ES-I3 (cell line): Measurements from ENCODE around the gene TSHZ1.

Experiments used
- H3K36me3 ChIP-seq: 2 replicates; pipeline ENCODE4 v1.6.1; 2013; ENCODE audit warnings: mild to moderate bottlenecking, low read length, control low read depth, moderate library complexity; ENCODE audit not compliant: insufficient read depth
- H3K4me1 ChIP-seq: 2 replicates; pipeline ENCODE4 v1.6.1; 2013; ENCODE audit warnings: mild to moderate bottlenecking, control low read depth, low read length; ENCODE audit not compliant: insufficient read depth
- H3K9ac ChIP-seq: 2 replicates; pipeline ENCODE4 v1.6.1; 2013; ENCODE audit warnings: low read depth, mild to moderate bottlenecking, low read length, moderate library complexity
- H3K9me3 ChIP-seq: 2 replicates; pipeline ENCODE4 v1.6.1; 2013; ENCODE audit warnings: mild to moderate bottlenecking, low read length, moderate library complexity; ENCODE audit not compliant: control insufficient read depth, insufficient read depth

TSHZ1 gene

DNA sequence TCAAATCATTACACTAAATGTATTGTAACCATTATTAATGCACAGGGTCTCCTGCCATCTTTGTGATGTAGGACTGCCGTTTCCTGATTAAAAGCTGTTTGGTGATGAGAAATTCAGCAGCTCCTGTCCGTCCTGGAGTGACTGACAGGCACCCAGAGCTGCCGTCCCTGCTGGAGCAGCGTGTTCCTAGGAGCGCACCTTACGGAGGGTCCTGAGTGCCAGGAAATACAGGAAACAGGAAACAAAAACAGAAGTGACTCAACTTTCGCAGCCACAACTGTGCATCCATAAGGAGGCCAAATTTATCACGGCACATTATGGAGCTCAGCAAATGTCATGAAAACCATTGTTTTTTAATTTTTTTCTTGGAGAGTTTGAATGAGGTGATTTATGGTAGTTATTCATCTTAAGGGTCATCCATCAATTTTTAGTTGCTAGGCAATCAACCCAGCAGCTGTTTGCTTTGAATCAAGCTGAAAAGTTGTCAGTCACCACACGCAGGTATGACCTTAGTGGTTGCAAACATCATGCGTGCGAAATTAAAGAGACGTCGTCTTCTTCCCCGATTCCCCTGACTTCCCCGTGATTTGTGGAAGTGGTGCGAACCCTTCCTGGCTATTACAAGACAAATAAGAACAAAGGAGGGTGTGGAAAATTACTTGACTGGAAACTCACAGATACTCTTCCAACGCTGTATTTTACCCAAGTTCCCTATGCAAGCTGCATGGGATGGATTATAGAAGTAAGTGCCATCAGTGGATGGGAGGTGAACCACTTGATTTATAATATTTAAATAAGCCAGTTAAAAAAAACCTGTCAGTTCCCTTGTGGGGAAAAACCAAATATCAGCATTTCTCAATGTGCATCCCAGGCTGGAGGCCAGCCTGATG is 19.8 kb downstream of the TSHZ1 start:
- Histone ChIP-seq H3K4me1 (no peaks in the 10 kb centered on the region), H3K36me3 (no peaks in the 10 kb centered on the region), H3K9ac (no peak overlapping the region), H3K9me3 (no peaks in the 10 kb centered on the region)

DNA sequence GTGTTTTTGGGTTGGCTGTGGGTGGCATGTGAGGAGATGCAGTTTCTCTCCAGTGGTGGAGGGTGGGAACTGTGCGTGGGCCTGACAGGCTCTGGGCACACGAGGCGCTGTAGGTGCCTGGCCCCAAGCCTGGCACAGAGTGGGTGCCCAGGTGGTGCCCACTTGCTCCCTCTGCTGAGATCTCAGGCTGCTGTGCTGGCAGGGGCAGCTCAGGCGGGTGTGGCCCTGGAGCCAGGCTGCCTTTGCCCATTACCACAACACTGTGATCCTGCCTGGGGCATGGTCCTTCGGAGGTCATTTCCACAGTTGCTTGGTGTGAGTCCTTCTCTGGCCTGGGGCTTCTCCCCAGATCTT is 20.4 kb downstream of the TSHZ1 start:
- Histone ChIP-seq H3K36me3 (no peaks in the 10 kb centered on the region), H3K4me1 (no peaks in the 10 kb centered on the region), H3K9me3 (no peaks in the 10 kb centered on the region), H3K9ac (no peak overlapping the region)

DNA sequence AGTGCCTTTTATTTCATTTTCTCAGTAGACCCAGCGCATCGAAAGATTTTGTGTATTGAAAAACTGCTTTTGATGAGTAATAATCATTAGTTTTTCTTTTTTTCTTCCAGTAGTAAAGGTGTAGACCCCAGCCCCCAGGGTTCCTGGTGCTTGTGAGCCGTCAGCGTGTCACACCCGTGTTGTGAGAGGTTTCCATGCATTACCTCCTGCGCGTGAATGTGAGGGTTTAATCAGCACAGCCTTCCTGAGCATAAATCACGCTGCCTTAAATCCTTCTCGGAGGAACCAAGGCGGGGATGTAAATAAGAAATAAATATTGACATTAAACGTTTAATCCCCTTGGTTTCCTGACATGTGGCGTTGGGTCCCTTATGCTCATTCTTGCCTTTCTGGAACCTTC is 24.3 kb downstream of the TSHZ1 start:
- Histone ChIP-seq H3K9ac (no peak overlapping the region), H3K36me3 (no peaks in the 10 kb centered on the region), H3K4me1 (no peaks in the 10 kb centered on the region), H3K9me3 (no peaks in the 10 kb centered on the region)

DNA sequence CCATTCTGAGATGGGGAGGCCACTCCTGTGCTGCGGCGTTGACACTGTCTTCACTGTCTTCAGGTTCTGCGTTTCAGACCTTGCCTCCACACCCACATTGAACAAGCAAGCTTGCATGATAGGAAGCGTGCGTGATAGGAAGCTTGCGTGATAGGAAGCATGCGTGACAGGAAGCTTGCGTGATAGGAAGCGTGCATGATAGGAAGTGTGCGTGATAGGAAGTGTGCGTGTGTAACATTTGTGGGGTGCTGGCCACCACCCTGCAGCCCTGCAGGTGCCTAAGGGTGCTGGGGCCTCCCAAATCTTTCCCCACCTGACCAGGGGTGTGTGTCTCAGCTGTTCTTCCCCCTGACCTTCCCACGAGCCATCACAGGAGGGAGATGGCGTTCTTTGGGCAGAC is 25.3 kb downstream of the TSHZ1 start:
- Histone ChIP-seq H3K36me3 (no peaks in the 10 kb centered on the region), H3K4me1 (no peaks in the 10 kb centered on the region), H3K9me3 (no peaks in the 10 kb centered on the region), H3K9ac (no peak overlapping the region)

DNA sequence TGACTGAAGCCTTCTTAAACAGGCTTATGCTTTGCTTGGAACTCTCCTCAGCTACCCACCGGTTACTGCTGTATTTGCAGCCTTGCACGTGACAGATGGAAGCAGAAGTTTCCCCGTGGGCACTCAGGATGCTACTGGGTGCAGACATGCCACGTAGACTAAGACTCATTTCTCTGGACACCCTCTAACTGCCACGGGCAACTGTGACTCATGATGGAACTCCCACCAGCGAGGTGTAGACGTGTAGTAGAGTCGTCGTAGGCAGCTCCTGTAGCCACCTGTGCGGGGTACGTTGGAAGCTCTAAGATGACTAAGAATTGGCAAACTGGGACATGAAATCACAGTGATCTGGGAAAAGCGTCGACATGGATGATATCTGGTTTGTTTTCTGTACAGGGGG is 27.5 kb downstream of the TSHZ1 start:
- Histone ChIP-seq H3K36me3 (no peaks in the 10 kb centered on the region), H3K4me1 (no peaks in the 10 kb centered on the region), H3K9me3 (no peaks in the 10 kb centered on the region), H3K9ac (no peak overlapping the region)

DNA sequence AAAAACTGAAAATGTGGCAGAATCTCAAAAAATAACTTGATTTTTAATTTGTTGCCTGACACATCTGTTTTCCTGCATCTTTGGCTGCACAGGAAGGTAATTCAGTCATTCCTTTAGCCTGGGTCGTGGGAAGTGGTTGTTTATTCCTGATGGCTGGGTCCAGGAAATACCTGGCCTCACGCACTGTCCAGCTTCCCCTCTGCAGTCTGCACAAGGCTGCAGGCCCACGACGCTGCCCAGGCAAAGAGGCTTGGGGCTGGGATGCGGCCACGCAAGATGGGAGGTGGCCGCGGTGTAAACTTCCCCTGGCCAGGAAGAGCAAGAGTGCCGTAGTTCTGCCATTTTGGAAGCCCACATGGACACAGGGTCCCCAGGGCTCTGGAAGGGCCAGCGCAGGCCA is 28.2 kb downstream of the TSHZ1 start:
- H3K9me3 ChIP-seq, result no peaks in the 10 kb centered on the region
- H3K36me3 ChIP-seq, result no peaks in the 10 kb centered on the region
- no peak overlapping the region for H3K9ac ChIP-seq
- no peaks in the 10 kb centered on the region for H3K4me1 ChIP-seq

DNA sequence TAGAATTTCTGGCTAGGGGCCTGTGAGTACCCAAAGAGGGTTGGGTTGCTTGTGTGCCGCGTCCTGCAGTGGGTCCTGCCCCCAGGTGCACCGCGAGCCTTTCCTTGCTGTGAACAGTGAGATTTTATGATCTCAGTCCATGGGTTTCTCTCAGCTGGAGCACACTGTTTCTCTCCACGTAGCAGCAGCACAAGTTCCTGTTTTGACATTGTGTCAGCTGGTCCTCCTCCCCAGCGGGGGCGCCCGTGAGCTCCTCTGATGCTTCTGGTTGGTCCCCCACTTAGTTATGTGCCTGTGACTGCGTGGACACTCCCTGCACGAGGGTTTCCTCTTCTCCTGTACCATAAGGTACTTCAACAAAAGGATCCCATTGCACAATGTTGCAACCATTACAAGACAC is 29.8 kb downstream of the TSHZ1 start:
- H3K4me1 ChIP-seq, result no peaks in the 10 kb centered on the region
- no peaks in the 10 kb centered on the region for H3K36me3 ChIP-seq
- no peaks in the 10 kb centered on the region for H3K9me3 ChIP-seq
- no peak overlapping the region for H3K9ac ChIP-seq

DNA sequence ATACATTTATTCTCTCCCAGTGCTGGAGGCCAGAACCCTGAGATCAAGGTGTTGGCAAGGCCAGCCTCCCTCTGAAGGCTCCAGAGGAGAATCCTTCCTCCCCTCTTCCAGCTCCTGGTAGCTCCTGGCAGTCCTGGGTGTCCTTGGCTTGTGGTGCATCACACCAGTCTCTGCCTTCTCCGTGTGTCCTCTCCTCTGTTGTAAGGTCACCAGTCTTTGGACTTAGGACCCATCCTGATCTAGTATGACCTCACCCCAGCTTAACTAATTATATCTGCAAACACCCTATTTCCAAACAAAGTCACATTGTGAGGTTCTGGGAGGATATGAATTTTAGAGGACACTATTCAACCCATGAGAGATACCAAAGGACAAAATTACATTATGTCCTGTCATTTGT is 31.1 kb downstream of the TSHZ1 start:
- H3K9ac ChIP-seq, result no peak overlapping the region
- no peaks in the 10 kb centered on the region for H3K4me1 ChIP-seq
- H3K36me3 ChIP-seq, result no peaks in the 10 kb centered on the region
- H3K9me3 ChIP-seq, result no peaks in the 10 kb centered on the region

DNA sequence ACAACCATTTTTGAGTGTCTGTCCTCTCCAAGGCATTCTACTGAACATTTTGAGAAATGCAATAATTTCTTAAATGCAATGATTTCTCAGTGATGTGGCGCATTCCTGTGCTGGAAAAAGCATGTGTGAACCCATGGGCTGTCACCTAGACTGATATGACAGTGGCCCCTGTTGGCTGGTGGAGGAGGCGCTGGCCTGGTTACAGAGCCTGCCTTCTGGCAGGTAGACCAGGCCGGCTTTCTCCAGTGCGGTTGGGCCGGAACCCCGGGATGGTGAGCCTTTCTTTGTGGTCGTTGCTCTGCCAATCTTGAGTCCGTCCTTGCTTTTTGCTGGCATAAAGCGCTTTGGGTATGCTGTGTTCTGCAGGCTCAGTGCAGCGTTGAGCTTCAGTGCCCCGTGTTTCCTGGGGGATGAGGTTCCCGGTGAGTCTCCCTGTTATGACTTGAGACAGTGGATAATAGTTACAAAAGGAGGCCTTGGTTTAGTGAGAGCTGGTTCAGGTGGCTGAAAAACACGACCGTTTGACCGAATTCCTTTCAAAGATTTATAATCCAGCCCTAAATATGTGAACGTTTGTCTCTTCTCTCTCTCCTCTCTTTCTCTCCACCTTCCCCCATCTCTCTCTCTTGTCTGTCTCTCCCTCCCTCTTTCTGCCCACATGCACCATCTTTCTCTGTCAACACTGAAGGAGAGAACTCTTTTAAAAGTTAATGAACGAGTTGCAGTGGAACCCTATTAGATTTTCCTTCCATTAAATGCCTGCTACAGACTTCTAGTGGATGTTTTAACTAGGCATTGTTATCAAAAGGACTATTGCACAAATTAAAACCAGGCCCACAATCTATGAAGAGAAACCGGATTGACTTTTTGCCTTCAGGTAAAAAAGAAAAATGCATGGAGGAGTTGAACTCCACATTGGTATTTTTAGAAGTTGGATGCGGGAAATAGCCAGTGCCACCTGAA is 34.0 kb downstream of the TSHZ1 start:
- Histone ChIP-seq H3K4me1 (no peaks in the 10 kb centered on the region), H3K9ac (no peak overlapping the region), H3K9me3 (no peaks in the 10 kb centered on the region), H3K36me3 (no peaks in the 10 kb centered on the region)

DNA sequence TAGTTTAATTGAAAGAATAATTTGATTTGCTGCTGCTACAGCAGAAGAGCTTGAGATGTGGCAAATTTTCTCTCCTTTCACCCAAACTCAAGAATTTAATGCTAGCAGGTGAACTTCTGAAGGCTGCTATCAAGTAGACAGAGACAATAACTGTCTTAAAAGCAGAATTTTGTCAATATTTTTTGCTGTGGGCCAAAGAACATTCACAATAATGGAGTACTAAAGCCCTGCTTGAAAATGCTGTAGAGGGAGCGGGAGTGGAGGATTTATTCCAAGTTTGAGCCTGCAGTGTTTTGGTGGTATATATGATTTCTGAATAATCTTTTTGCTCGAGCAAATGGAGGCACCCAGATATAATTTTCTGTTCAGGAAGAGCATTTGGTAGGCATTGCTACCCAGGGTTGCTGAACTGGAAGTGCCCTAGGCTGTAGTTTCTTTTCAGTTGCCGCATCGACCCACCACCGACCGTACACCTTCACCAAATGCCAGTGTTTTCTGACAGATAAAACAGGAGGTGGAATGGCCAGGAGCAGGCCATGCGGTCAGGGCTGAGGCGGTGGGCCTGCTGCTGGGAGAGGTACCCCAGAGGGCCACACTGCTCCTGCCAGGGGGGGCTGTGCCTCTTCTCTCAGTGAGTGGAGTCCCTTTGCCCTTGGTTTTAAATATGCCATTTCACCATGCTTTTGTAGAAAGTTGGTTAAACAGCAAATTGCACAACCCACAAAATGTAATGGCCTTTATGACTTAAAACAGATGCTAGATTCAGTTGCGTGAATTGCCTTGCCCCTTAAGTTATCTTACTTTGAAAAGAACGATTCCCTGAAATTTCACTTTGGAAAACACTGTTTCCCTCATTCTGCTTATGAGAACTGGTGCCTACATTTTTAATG is 36.4 kb downstream of the TSHZ1 start:
- Histone ChIP-seq H3K4me1 (no peaks in the 10 kb centered on the region), H3K36me3 (no peaks in the 10 kb centered on the region), H3K9me3 (no peaks in the 10 kb centered on the region), H3K9ac (no peak overlapping the region)

DNA sequence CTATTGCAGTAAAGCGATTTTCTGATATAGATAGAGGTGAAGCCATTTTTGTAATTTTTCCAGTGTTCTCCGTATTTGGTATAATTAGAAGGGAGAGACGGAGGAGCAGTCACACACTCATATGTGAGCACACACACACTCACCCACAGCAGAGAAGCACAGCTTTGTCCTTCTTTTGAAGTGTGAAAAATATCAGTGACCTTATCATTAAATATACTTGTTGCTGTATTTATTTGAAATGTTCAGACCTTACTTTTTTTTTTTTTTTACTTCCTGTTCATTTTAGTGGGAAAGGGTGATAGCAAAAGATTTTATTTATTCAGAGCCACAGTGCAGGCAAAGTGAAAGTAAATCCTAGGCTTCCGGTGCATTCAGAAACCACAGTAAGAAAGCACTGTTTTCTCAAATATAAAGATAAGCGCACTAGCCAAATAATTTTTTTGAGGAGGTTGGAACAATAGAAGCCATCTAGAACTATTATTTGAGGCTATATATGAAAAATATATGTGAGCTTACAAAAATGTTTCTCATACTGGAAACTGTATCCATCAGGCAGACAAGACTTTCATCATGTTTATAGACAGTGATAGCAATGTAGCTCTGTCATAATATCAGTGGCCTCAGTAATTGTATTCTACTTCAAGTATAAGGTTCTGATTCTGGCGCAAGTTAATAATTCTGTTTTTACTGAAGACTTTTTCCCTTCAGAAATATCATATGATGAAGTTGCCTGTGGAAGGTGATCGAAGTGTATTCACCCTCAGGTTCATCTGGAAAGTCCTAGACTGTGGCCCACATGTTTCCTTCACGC is 37.2 kb downstream of the TSHZ1 start:
- H3K9ac ChIP-seq, result no peak overlapping the region
- H3K9me3 ChIP-seq, result no peaks in the 10 kb centered on the region
- no peaks in the 10 kb centered on the region for H3K36me3 ChIP-seq
- no peaks in the 10 kb centered on the region for H3K4me1 ChIP-seq

DNA sequence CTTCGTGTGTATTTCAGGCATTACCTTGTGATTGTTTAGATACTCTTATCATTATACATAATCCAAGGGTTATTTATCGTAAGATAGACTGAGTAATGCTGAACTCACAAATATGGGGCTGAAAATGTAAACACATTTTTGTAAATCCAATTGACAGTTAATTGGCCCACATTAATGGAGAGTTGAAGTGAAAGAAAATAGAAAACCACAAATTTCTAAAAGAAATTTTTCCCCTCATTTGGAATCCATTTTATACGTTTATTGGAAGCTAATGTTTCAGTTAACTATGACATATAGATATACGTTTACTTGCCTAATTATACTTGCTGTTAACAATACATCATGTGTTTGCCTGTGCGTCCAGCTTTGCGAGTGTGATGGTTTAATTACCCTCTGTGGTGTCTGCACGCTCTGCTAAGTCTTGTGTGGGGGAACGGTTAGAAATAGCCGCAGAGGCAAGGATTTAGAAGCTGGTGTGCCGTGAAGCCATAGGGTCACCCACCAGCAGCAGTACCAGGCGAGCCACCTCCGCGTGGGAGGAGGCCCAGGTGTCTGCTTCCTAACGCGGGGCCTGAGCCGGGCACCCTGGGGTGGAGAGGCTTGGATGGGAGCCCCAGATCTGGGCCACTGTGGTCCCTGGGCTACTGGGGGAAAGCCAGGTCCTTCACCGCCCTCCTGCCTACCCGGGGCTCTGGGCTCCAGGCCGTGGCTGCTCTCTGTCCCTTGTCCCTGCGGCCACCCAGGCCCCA is 38.0 kb downstream of the TSHZ1 start:
- no peaks in the 10 kb centered on the region for H3K4me1 ChIP-seq
- H3K9me3 ChIP-seq, result no peaks in the 10 kb centered on the region
- H3K9ac ChIP-seq, result no peak overlapping the region
- H3K36me3 ChIP-seq, result no peaks in the 10 kb centered on the region

DNA sequence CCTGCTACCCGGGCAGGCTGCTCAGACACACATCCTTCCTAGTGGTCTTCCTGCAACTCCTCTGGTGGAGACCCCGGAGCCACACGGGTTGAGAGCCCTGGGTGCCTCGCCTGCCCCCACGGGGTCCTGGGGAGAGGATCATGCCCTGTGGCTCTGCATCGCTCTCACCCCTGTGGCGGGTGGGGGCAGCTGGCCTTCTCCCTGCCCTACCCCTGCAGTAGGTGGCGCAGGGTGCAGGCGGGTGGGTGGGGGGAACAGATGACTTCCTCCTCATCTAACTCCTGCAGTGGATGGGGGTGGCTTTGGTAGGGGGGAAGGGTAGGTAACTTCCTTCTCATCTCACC is 38.5 kb downstream of the TSHZ1 start:
- H3K4me1 ChIP-seq, result no peaks in the 10 kb centered on the region
- H3K9me3 ChIP-seq, result no peaks in the 10 kb centered on the region
- no peak overlapping the region for H3K9ac ChIP-seq
- no peaks in the 10 kb centered on the region for H3K36me3 ChIP-seq
